A549 (cell line): Measurements from ENCODE around the gene PDE4D.

ENCODE experiments used
- CHD2 ChIP-seq: fragments of 150-350 bp; IDR thresholded peaks from 2 replicates; pipeline ENCODE4 v1.6.1; 2014; ENCODE audit warnings: low read length; ENCODE audit not compliant: partially characterized antibody
- CTCF ChIP-seq: fragments of >200 bp; sonication (Bioruptor Twin); formaldehyde crosslinking; IDR thresholded peaks from 3 replicates; pipeline ENCODE4 v1.5.1; 2016
- ELK1 ChIP-seq: fragments of 150-350 bp; IDR thresholded peaks from 2 replicates; pipeline ENCODE4 v1.6.1; 2014; ENCODE audit warnings: low read depth, mild to moderate bottlenecking, low read length
- HMGXB4 ChIP-seq: fragments of 250-450 bp; sonication (Bioruptor Pico); IDR thresholded peaks from 2 replicates; pipeline ENCODE4 v1.5.0; 2021; ENCODE audit warnings: mild to moderate bottlenecking, moderate library complexity, borderline replicate concordance
- JUN ChIP-seq, 2 experiments: fragments of >200 bp; sonication (Bioruptor Twin); formaldehyde crosslinking; IDR thresholded peaks; 2 replicates in 1 of 2; 3 replicates in 1 of 2; pipeline ENCODE4 v1.6.1; 2016 to 2017
- MAFK ChIP-seq: fragments of 450-650 bp; IDR thresholded peaks from 2 replicates; pipeline ENCODE4 v1.6.1; 2014; ENCODE audit not compliant: partially characterized antibody
- MAX ChIP-seq: IDR thresholded peaks from 2 replicates; pipeline ENCODE4 v1.6.1; 2012
- NFE2L2 ChIP-seq: fragments of 150-350 bp; conservative IDR thresholded peaks from 2 replicates; pipeline ENCODE4 v1.6.1; 2014; ENCODE audit warnings: low read length
- NR3C1 ChIP-seq: fragments of >200 bp; sonication (Bioruptor Twin); formaldehyde crosslinking; IDR thresholded peaks from 3 replicates; pipeline ENCODE4 v1.6.1; 2017
- POLR2A ChIP-seq: IDR thresholded peaks from 2 replicates; pipeline ENCODE4 v1.6.1; 2012; ENCODE audit warnings: mild to moderate bottlenecking, low read length
- RAD21 ChIP-seq, 2 experiments: fragments of >200 bp in 1 of 2; sonication (Bioruptor Twin) in 1 of 2; formaldehyde crosslinking in 1 of 2; IDR thresholded peaks in 1 of 2; conservative IDR thresholded peaks in 1 of 2; 2 replicates in 1 of 2; 3 replicates in 1 of 2; pipeline ENCODE4 v1.6.1; 2012 to 2018; ENCODE audit warnings: inconsistent platforms in 1 of 2
- REST ChIP-seq: fragments of 200-600 bp; sonication (generic); IDR thresholded peaks from 2 replicates; pipeline ENCODE4 v1.6.1; 2016; ENCODE audit warnings: antibody characterized with exemption, mild to moderate bottlenecking, moderate library complexity
- RNF2 ChIP-seq: fragments of 200-600 bp; sonication (generic); IDR thresholded peaks from 2 replicates; pipeline ENCODE4 v1.6.1; 2016; ENCODE audit warnings: low read depth, mild to moderate bottlenecking, antibody characterized with exemption, moderate library complexity, borderline replicate concordance
- USF2 ChIP-seq: fragments of 450-650 bp; IDR thresholded peaks from 2 replicates; pipeline ENCODE4 v1.6.1; 2014; ENCODE audit warnings: antibody characterized with exemption

- peak; percentile 26 to 53; a peak in 3 of 5 replicates for TF ChIP-seq RAD21 (conservative IDR thresholded peaks at IDR 0.05 in 1 of 2, IDR thresholded peaks at IDR 0.05 in 1 of 2)
- TF ChIP-seq CTCF = no peak
- TF ChIP-seq NR3C1 = no peak
- no peak for TF ChIP-seq CHD2
- no peak for TF ChIP-seq ELK1
- peak; percentile 82 to 89 for TF ChIP-seq JUN (IDR thresholded peaks at IDR 0.05)
- TF ChIP-seq MAX = peak; percentile 76
- TF ChIP-seq POLR2A = no peak
- no peak for TF ChIP-seq REST
- TF ChIP-seq MAFK = peak; percentile 55
- no peak for TF ChIP-seq HMGXB4
- TF ChIP-seq USF2 = no peak
- TF ChIP-seq RNF2 = no peak
- TF ChIP-seq NFE2L2 = no peak
Observed at GRCh38 chr5:59792983-59793585, 100.4 kb downstream of the PDE4D start.
